CD14-positive monocyte (primary cell): Measurements from ENCODE around the gene RRBP1. TPM values are rescaled to one million over a fixed set of nuclear protein-coding genes. Genes with fewer than 3 reads are reported as not detected.
A peak's percentile ranks its signal among the peaks of the same experiment; 100 is the strongest.

Source experiments
- DNase-seq, 3 donors: peaks; one replicate each; pipeline ENCODE4 v3.0.0-alpha.2; 2011 to 2022
- H2AFZ ChIP-seq: 2 replicates; pipeline ENCODE4 v1.6.0; 2012; ENCODE audit warnings: mild to moderate bottlenecking, low read depth, low read length, inconsistent platforms; ENCODE audit not compliant: insufficient read depth, poor library complexity, severe bottlenecking
- H3K27ac ChIP-seq, 2 donors: 1 replicate in 1 of 2; 2 replicates in 1 of 2; pipeline ENCODE4 v1.5.1; 2012 to 2013; ENCODE audit warnings: low read length in 2 of 2, control low read depth in 1 of 2, inconsistent platforms in 1 of 2, low read depth in 1 of 2, mild to moderate bottlenecking in 1 of 2
- H3K27me3 ChIP-seq, 2 donors: one replicate each; pipeline versions ENCODE4 v1.6.0 to v1.6.1; 2011 to 2013; ENCODE audit warnings: low read length in 2 of 2; ENCODE audit not compliant: control insufficient read depth in 2 of 2, insufficient read depth in 2 of 2
- H3K36me3 ChIP-seq, 2 donors: replicated peaks in 1 of 2; 1 replicate in 1 of 2; 2 replicates in 1 of 2; pipeline versions ENCODE4 v1.5.1 to v1.6.1; 2012 to 2013; ENCODE audit warnings: low read length in 2 of 2, control low read depth in 1 of 2, inconsistent platforms in 1 of 2, mild to moderate bottlenecking in 1 of 2; ENCODE audit not compliant: insufficient read depth in 2 of 2, control insufficient read depth in 1 of 2
- H3K4me1 ChIP-seq, 2 donors: 1 replicate in 1 of 2; 2 replicates in 1 of 2; pipeline versions ENCODE4 v1.5.1 to v1.6.1; 2012 to 2013; ENCODE audit warnings: low read length in 2 of 2, control low read depth in 1 of 2, inconsistent platforms in 1 of 2, mild to moderate bottlenecking in 1 of 2, moderate library complexity in 1 of 2; ENCODE audit not compliant: insufficient read depth in 2 of 2, control insufficient read depth in 1 of 2
- H3K4me2 ChIP-seq: replicated peaks from 2 replicates; pipeline ENCODE3; 2012; ENCODE audit warnings: low read length, moderate library complexity, mild to moderate bottlenecking; ENCODE audit not compliant: poor library complexity, severe bottlenecking; ENCODE audit errors: extremely low read depth
- H3K4me3 ChIP-seq, 3 experiments: fragments of 200-600 bp in 1 of 3; sonication (generic) in 1 of 3; replicated peaks in 1 of 3; 1 replicate in 2 of 3; 2 replicates in 1 of 3; pipeline ENCODE4 v1.5.1; 2011 to 2013; ENCODE audit warnings: low read length in 3 of 3, mild to moderate bottlenecking in 3 of 3, control low read depth in 2 of 3, low read depth in 2 of 3, inconsistent platforms in 1 of 3, moderate library complexity in 1 of 3
- H3K79me2 ChIP-seq: 2 replicates; pipeline ENCODE4 v1.6.0; 2012; ENCODE audit warnings: mild to moderate bottlenecking, control low read depth, inconsistent platforms, low read length, moderate library complexity; ENCODE audit not compliant: insufficient read depth
- H3K9ac ChIP-seq: 2 replicates; pipeline ENCODE4 v1.6.0; 2017; ENCODE audit warnings: low read length, mild to moderate bottlenecking; ENCODE audit not compliant: insufficient read depth, poor library complexity, severe bottlenecking
- H3K9me3 ChIP-seq, 2 donors: replicated peaks in 1 of 2; 1 replicate in 1 of 2; 2 replicates in 1 of 2; pipeline versions ENCODE4 v1.5.1 to v1.6.1; 2012 to 2013; ENCODE audit warnings: low read length in 2 of 2, control low read depth in 1 of 2; ENCODE audit not compliant: control insufficient read depth in 1 of 2, insufficient read depth in 1 of 2
- H4K20me1 ChIP-seq: 2 replicates; pipeline ENCODE4 v1.6.0; 2012; ENCODE audit warnings: mild to moderate bottlenecking, low read length, control low read depth, moderate library complexity; ENCODE audit not compliant: insufficient read depth
- H3K27ac Mint-ChIP-seq, 7 donors: one replicate each; pipeline ENCODE4 v1.8.0; 2020; ENCODE audit warnings: mild to moderate bottlenecking in 7 of 7, mixed read lengths in 7 of 7, moderate library complexity in 6 of 7, inconsistent platforms in 2 of 7
- H3K27me3 Mint-ChIP-seq, 3 donors: one replicate each; pipeline ENCODE4 v1.8.0; 2021 to 2022; ENCODE audit warnings: low read depth in 3 of 3, mild to moderate bottlenecking in 3 of 3, mixed read lengths in 3 of 3, moderate library complexity in 3 of 3, inconsistent platforms in 1 of 3
- H3K36me3 Mint-ChIP-seq, 2 donors: one replicate each; pipeline ENCODE4 v1.8.0; 2020; ENCODE audit warnings: mixed read lengths in 2 of 2, inconsistent platforms in 1 of 2, mild to moderate bottlenecking in 1 of 2
- H3K4me1 Mint-ChIP-seq: one replicate; pipeline ENCODE4 v1.8.0; 2020; ENCODE audit warnings: mild to moderate bottlenecking, mixed read lengths
- H3K4me3 Mint-ChIP-seq, 2 donors: one replicate each; pipeline ENCODE4 v1.8.0; 2020; ENCODE audit warnings: mild to moderate bottlenecking in 2 of 2, mixed read lengths in 2 of 2, moderate library complexity in 1 of 2
- H3K9me3 Mint-ChIP-seq, 7 donors: one replicate each; pipeline ENCODE4 v1.8.0; 2020 to 2022; ENCODE audit warnings: mixed read lengths in 7 of 7, mild to moderate bottlenecking in 6 of 7, moderate library complexity in 6 of 7, inconsistent platforms in 2 of 7
- CTCF ChIP-seq: fragments of 200-600 bp; IDR thresholded peaks from one replicate; pipeline ENCODE4 v1.8.0; 2022; ENCODE audit warnings: antibody characterized with exemption, mild to moderate bottlenecking
- WGBS: methylation state at CpG from one replicate; pipeline ENCODE4 v1.1.5; 2013; ENCODE audit warnings: missing lambda C conversion rate; ENCODE audit not compliant: insufficient coverage; 5-methylcytosine and 5-hydroxymethylcytosine counted together
- intact Hi-C, 2 donors: fragments of 100-400 bp; cut with micrococcal nuclease; formaldehyde crosslinking; loops; one replicate each; pipeline versions ENCODE4 v1.15.0 to v1.15.1; 2023
- polyA plus RNA-seq, 3 donors: library from polyadenylated mRNA; depleted of rRNA in 1 of 3; unstranded in 2 of 3; stranded (reverse) in 1 of 3; fragments of 300-500 nt in 2 of 3; fragments of >200 nt in 1 of 3; fragmentation: Illumina TruSeq in 2 of 3; gene quantifications; 1 replicate in 2 of 3; 2 replicates in 1 of 3; pipeline ENCODE4 v1.2.3, GENCODE V29; 2012 to 2021

The RRBP1 gene
- polyA plus RNA-seq, 3 donors = 4.7 to 22.2 (median 7.5) TPM

- peaks cover 15% of the 10 kb centered on the region for H3K4me1 Mint-ChIP-seq
- no peak for TF ChIP-seq CTCF
- H3K27me3 Mint-ChIP-seq = peaks cover 0 to 1% (median 0%) of the 10 kb centered on the region in 3 donors
- no peak overlapping the region for H3K4me3 Mint-ChIP-seq
- peak overlapping the region in 1 of 7 donors; percentile 57 for H3K27ac Mint-ChIP-seq
- 93% methylated on average over 8 of the region's 8 CpGs for WGBS
- Histone ChIP-seq H3K4me2 (no peak overlapping the region), H3K27me3 (no peaks in the 10 kb centered on the region), H3K79me2 (no peaks in the 10 kb centered on the region), H3K9ac (no peak overlapping the region), H3K4me3 (no peak overlapping the region), H3K4me1 (no peaks in the 10 kb centered on the region), H3K36me3 (peaks cover 96 to 100% of the 10 kb centered on the region in 2 donors), H2AFZ (no peak overlapping the region), H3K9me3 (no peaks in the 10 kb centered on the region), H4K20me1 (no peaks in the 10 kb centered on the region), H3K27ac (peak overlapping the region in 1 of 2 donors; percentile 11)
- intact Hi-C loops = no loop called here
- DNase-seq = no peak
- peaks cover 86 to 98% of the 10 kb centered on the region in 2 donors for H3K36me3 Mint-ChIP-seq
- H3K9me3 Mint-ChIP-seq = no peaks in the 10 kb centered on the region
Measured at GRCh38 chr20:17629025-17629424, 53.0 kb downstream of the RRBP1 start.

GRCh38 chr20:17628101-17628841 is 53.8 kb downstream of the RRBP1 start:
- Histone ChIP-seq H3K27me3 (no peaks in the 10 kb centered on the region), H3K36me3 (peaks cover 96 to 100% of the 10 kb centered on the region in 2 donors), H3K4me2 (no peak overlapping the region), H2AFZ (no peak overlapping the region), H3K79me2 (no peaks in the 10 kb centered on the region), H4K20me1 (no peaks in the 10 kb centered on the region), H3K9ac (no peak overlapping the region), H3K9me3 (no peaks in the 10 kb centered on the region), H3K4me3 (no peak overlapping the region), H3K27ac (peak overlapping the region in 1 of 2 donors; percentile 11), H3K4me1 (no peaks in the 10 kb centered on the region)
- no peak for TF ChIP-seq CTCF
- Mint-ChIP-seq H3K9me3 (no peaks in the 10 kb centered on the region), H3K36me3 (peaks cover 85 to 98% of the 10 kb centered on the region in 2 donors), H3K4me3 (no peak overlapping the region), H3K4me1 (peaks cover 15% of the 10 kb centered on the region), H3K27me3 (peaks cover 0 to 1% (median 0%) of the 10 kb centered on the region in 3 donors), H3K27ac (peak overlapping the region in 6 of 7 donors; percentile 37 to 74 (median 57))
- no peak for DNase-seq
- intact Hi-C loops = no loop called here
- WGBS = 92% methylated on average over 18 of the region's 18 CpGs
